K562 (cell line): ENCODE measurements around the gene GAB2. TPM values are rescaled to one million over a fixed set of nuclear protein-coding genes. Genes with fewer than 3 reads are reported as not detected.

Experiments used
- ATF7 ChIP-seq: fragments of 450-650 bp; IDR thresholded peaks from 2 replicates; pipeline ENCODE4 v1.7.1; 2014; ENCODE audit warnings: mild to moderate bottlenecking, moderate library complexity
- CBX5 ChIP-seq: IDR thresholded peaks from 2 replicates; pipeline ENCODE4 v1.6.1; 2014; ENCODE audit warnings: low read depth, borderline replicate concordance
- EHMT2 ChIP-seq: fragments of 450-650 bp; IDR thresholded peaks from 2 replicates; pipeline ENCODE4 v1.6.1; 2018; ENCODE audit warnings: antibody characterized with exemption
- ESRRB ChIP-seq: fragments of 250-450 bp; sonication (Bioruptor Pico); IDR thresholded peaks from 2 replicates; pipeline ENCODE4 v1.5.0; 2020; ENCODE audit warnings: mild to moderate bottlenecking, moderate library complexity, borderline replicate concordance
- FOXP1 ChIP-seq: sonication (generic); formaldehyde crosslinking; IDR thresholded peaks from 2 replicates; pipeline ENCODE4 v1.8.0; 2022; ENCODE audit warnings: mild to moderate bottlenecking, missing genetic modification reagents
- GTF2A2 ChIP-seq: IDR thresholded peaks from 2 replicates; pipeline ENCODE4 v1.6.1; 2016; ENCODE audit warnings: mild to moderate bottlenecking, missing genetic modification characterization, missing compliant biosample characterization
- GTF3C2 ChIP-seq: IDR thresholded peaks from 3 replicates; pipeline ENCODE4 v1.6.1; 2011; ENCODE audit warnings: borderline replicate concordance, mild to moderate bottlenecking, moderate library complexity; ENCODE audit not compliant: insufficient read length; ENCODE audit errors: extremely low read depth
- HOXB6 ChIP-seq: fragments of 250-450 bp; sonication (Bioruptor Pico); IDR thresholded peaks from 2 replicates; pipeline ENCODE4 v1.5.1; 2022; ENCODE audit warnings: mild to moderate bottlenecking, borderline replicate concordance
- JUN ChIP-seq, 2 experiments: sonication (generic) in 1 of 2; formaldehyde crosslinking in 1 of 2; IDR thresholded peaks; 2 replicates each; pipeline versions ENCODE4 v1.6.1 to v1.8.0; 2012 to 2022; ENCODE audit warnings: borderline replicate concordance in 2 of 2, mild to moderate bottlenecking in 2 of 2, improper control_type of control experiment in 1 of 2, low read depth in 1 of 2, low read length in 1 of 2, missing genetic modification reagents in 1 of 2
- LCOR ChIP-seq: sonication (generic); formaldehyde crosslinking; IDR thresholded peaks from 2 replicates; pipeline ENCODE4 v1.8.0; 2022; ENCODE audit warnings: mild to moderate bottlenecking, missing genetic modification reagents
- MCM7 ChIP-seq, 2 experiments: fragments of 450-650 bp; IDR thresholded peaks; 2 replicates each; pipeline ENCODE4 v1.6.1; 2016 to 2018
- MED1 ChIP-seq: sonication (generic); formaldehyde crosslinking; IDR thresholded peaks from 2 replicates; pipeline ENCODE4 v1.8.1; 2023; ENCODE audit warnings: missing genetic modification reagents, borderline replicate concordance
- MYC ChIP-seq, 2 experiments: fragments of 250-450 bp in 1 of 2; sonication (Bioruptor Pico) in 1 of 2; IDR thresholded peaks; 2 replicates each; pipeline versions ENCODE4 v1.5.1 to v1.6.1; 2012 to 2021; ENCODE audit warnings: low read depth in 2 of 2, borderline replicate concordance in 1 of 2, improper control_type of control experiment in 1 of 2, low read length in 1 of 2, mild to moderate bottlenecking in 1 of 2, moderate library complexity in 1 of 2
- NEUROD1 ChIP-seq: fragments of 150-350 bp; IDR thresholded peaks from 2 replicates; pipeline ENCODE4 v1.6.1; 2014; ENCODE audit warnings: borderline replicate concordance, low read length, low read depth; ENCODE audit not compliant: partially characterized antibody
- NFIC ChIP-seq: fragments of 450-650 bp; IDR thresholded peaks from 2 replicates; pipeline ENCODE4 v1.6.1; 2017; ENCODE audit warnings: mild to moderate bottlenecking, inconsistent platforms
- NRF1 ChIP-seq, 2 experiments: fragments of 450-650 bp; IDR thresholded peaks in 1 of 2; conservative IDR thresholded peaks in 1 of 2; 2 replicates each; pipeline ENCODE4 v1.6.1; 2014; ENCODE audit warnings: mild to moderate bottlenecking in 2 of 2
- PKNOX1 ChIP-seq: fragments of 450-650 bp; IDR thresholded peaks from 2 replicates; pipeline ENCODE4 v1.6.1; 2016
- POLR2G ChIP-seq: fragments of 200-400 bp; formaldehyde crosslinking; IDR thresholded peaks from 2 replicates; pipeline ENCODE4 v1.6.1; 2017; ENCODE audit warnings: low read depth, mild to moderate bottlenecking, antibody characterized with exemption, low read length, moderate library complexity
- POU5F1 ChIP-seq: fragments of 150-350 bp; IDR thresholded peaks from 2 replicates; pipeline ENCODE4 v1.6.1; 2014; ENCODE audit warnings: borderline replicate concordance, low read length, low read depth, mild to moderate bottlenecking; ENCODE audit not compliant: partially characterized antibody
- PYGO2 ChIP-seq: fragments of 450-650 bp; IDR thresholded peaks from 2 replicates; pipeline ENCODE4 v1.6.1; 2016; ENCODE audit warnings: mild to moderate bottlenecking, missing genetic modification characterization, moderate library complexity, missing compliant biosample characterization
- SMARCE1 ChIP-seq: fragments of 450-650 bp; IDR thresholded peaks from 2 replicates; pipeline ENCODE4 v1.7.1; 2016; ENCODE audit warnings: mild to moderate bottlenecking
- ZBTB26 ChIP-seq: fragments of 450-650 bp; formaldehyde crosslinking; IDR thresholded peaks from 2 replicates; pipeline ENCODE4 v1.4.0; 2022; ENCODE audit warnings: missing genetic modification characterization
- ZNF274 ChIP-seq: IDR thresholded peaks from 2 replicates; pipeline ENCODE4 v1.6.1; 2011; ENCODE audit warnings: low read depth, mild to moderate bottlenecking, low read length, moderate library complexity, borderline replicate concordance
- ZNF830 ChIP-seq: fragments of 250-450 bp; sonication (Bioruptor Pico); IDR thresholded peaks from 2 replicates; pipeline ENCODE4 v1.5.0; 2021; ENCODE audit warnings: mild to moderate bottlenecking
- polyA plus RNA-seq, 8 experiments: library from polyadenylated mRNA; depleted of rRNA in 4 of 8; stranded (reverse) in 5 of 8; unstranded in 3 of 8; fragments of >200 nt; fragmentation: Nextera tagmentation in 2 of 8; fragmentation: Illumina TruSeq in 1 of 8; extraction: Ambion mirVana in 2 of 8; extraction: Trizol in 1 of 8; gene quantifications; 2 replicates each; pipeline versions ENCODE4 v1.2.1 to v1.2.3, GENCODE V29; 2011 to 2014; ENCODE audit warnings: inconsistent platforms in 1 of 8, missing spikeins in 1 of 8
- total RNA-seq, 7 experiments: library from RNA; depleted of rRNA in 6 of 7; stranded (reverse); fragments of >200 nt in 6 of 7; fragmentation: Illumina TruSeq in 2 of 7; extraction: Trizol in 2 of 7; gene quantifications; 2 replicates each; pipeline versions ENCODE4 v1.2.1 to v1.2.3, GENCODE V29; 2011 to 2021; ENCODE audit warnings: low replicate concordance in 1 of 7

The GAB2 gene
- total and polyA plus RNA-seq, 9 of the 15 experiments (the other 6 are each of a cell fraction or from before 2014, with no cell fraction given) = 2.3 to 35.2 (median 16.1) TPM

- TF ChIP-seq MED1 (CRISPR knock-in tag) (no peak), NEUROD1 (no peak), LCOR (CRISPR knock-in tag) (no peak), EHMT2 (no peak), HOXB6 (CRISPR knock-in tag) (no peak), GTF2A2 (tag) (no peak), ZNF274 (no peak), ESRRB (no peak), NFIC (no peak), PYGO2 (tag) (no peak), JUN (IDR thresholded peaks at IDR 0.05; ENCODE audit: borderline replicate concordance, low read depth, low read length) (no peak), JUN (CRISPR knock-in tag; IDR thresholded peaks at IDR 0.05; ENCODE audit: borderline replicate concordance) (no peak), MCM7 (IDR thresholded peaks at IDR 0.05) (no peak), ATF7 (peak; percentile 18; the same call in 1 of the 2 replicates), CBX5 (no peak), POLR2G (no peak), POU5F1 (no peak), ZNF830 (CRISPR knock-in tag) (no peak), SMARCE1 (peak; percentile 17; the same call in 1 of the 2 replicates), NRF1 (conservative IDR thresholded peaks at IDR 0.05 in 1 of 2, IDR thresholded peaks at IDR 0.05 in 1 of 2) (no peak), GTF3C2 (no peak), ZBTB26 (CRISPR knock-in tag) (no peak), PKNOX1 (no peak), FOXP1 (CRISPR knock-in tag) (no peak), MYC (IDR thresholded peaks at IDR 0.05; ENCODE audit: low read depth, low read length) (0 out of 2 replicates have a peak, but pooled peaks have one; percentile 14), MYC (CRISPR knock-in tag; IDR thresholded peaks at IDR 0.05; ENCODE audit: borderline replicate concordance, low read depth) (no peak)
Measured at GRCh38 chr11:78414321-78415051, 3.1 kb downstream of the GAB2 start (continued).
